CD4-positive, alpha-beta T cell treated with Interleukin-1 beta for 1 hour (primary cell): Measurements from ENCODE around the gene KRTAP10-7.
"Not testable (repeated sequence)": the region's sequence is repeated elsewhere in the genome, so short reads cannot be mapped to it uniquely, and the experiment has no call there.

Source experiments
- DNase-seq, 2 donors: peaks; one replicate each; pipeline ENCODE4 v3.0.0-alpha.2; 2020 to 2022

The KRTAP10-7 gene

DNA sequence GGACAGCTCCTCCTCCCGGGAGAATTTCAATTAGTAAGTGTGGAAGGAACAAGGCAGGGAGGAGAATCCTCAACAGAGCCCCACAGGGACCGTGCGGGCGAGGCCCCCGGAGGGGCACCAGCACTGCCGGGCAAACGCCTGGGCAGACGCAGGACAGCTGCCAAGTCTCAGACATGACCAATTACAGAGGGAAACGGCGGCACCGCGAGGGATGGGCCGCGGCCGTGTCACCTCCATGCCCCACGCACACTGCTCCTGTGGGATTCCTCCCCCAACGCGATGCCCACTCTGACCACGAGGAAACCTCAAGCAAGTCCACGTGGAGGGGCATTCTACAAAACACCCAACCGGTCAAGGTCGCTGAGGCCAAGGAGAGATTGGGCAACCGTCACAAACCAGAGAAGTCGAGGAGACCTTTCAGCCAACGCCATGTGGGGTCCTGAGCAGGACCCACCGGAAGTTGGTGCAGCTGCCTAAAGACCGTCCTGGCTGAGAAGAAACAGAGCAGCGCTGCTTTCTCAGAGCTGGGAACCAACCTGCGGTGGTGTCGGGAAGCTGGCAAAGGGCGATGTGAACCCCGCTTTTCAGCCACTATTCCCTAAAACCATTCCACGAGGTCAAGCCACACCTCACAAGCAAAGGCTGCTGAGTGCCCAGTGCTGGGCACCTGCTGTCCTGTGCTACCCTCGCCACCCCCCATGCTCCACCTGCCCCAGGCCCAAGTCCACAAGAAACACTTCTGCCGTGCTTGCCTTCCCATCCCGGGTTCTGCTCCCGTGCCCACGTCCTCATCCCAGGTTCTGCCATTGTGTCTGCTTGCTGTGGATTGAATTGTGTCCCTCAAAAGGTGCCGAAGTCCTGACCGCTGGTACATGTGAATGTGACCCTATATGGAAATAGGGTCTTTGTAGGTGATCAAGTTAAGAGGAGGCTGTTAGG is 28.3 kb upstream of the KRTAP10-7 start:
- DNase-seq = no peak

DNA sequence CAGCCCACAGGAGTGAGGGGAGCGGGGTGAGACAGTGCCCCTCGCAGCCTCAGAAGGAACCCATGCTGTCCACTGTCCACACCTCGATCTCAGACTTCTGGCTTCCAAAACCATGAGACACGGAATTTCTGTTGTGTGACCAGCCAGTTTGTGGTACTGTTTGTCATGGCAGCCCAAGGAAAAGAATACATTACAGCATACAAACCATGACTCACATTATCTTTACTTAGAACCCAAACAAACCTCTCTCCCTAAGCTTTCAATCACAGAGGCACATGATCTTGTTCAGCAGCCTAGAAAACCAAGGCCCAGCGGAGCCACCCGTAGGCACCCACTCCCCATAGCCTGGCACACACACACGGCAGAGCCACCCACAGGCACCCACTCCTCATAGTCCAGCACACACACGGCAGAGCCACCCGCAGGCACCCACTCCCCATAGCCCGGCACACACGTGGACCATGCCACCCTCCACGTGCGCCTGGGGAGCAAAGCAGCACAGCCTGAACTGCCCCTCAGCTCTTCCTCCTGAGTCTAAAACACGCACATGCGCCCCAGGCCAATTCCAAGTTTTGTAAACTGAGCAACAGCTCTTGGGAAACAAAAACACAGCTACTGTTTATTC is 27.3 kb upstream of the KRTAP10-7 start:
- DNase-seq = no peak

DNA sequence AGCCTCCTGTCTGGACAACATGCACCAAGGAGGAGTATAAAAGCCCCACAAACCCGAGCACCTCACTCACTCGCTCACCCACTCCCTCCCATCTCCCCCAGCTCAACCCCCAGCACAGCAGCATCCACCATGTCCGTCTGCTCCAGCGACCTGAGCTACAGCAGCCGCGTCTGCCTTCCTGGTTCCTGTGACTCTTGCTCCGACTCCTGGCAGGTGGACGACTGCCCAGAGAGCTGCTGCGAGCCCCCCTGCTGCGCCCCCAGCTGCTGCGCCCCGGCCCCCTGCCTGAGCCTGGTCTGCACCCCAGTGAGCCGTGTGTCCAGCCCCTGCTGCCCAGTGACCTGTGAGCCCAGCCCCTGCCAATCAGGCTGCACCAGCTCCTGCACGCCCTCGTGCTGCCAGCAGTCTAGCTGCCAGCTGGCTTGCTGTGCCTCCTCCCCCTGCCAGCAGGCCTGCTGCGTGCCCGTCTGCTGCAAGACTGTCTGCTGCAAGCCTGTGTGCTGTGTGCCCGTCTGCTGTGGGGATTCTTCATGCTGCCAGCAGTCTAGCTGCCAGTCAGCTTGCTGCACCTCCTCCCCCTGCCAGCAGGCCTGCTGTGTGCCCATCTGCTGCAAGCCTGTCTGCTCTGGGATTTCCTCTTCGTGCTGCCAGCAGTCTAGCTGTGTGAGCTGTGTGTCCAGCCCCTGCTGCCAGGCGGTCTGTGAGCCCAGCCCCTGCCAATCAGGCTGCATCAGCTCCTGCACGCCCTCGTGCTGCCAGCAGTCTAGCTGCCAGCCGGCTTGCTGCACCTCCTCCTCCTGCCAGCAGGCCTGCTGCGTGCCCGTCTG is 26.6 kb upstream of the KRTAP10-7 start, which contains the start of gene KRTAP10-4:
Gene KRTAP10-4, plus strand, starts transcription at position 100 of the 827 bp plus-strand sequence. Its CDS starts 30 bp downstream, at position 130.
- not testable (repeated sequence) for DNase-seq

DNA sequence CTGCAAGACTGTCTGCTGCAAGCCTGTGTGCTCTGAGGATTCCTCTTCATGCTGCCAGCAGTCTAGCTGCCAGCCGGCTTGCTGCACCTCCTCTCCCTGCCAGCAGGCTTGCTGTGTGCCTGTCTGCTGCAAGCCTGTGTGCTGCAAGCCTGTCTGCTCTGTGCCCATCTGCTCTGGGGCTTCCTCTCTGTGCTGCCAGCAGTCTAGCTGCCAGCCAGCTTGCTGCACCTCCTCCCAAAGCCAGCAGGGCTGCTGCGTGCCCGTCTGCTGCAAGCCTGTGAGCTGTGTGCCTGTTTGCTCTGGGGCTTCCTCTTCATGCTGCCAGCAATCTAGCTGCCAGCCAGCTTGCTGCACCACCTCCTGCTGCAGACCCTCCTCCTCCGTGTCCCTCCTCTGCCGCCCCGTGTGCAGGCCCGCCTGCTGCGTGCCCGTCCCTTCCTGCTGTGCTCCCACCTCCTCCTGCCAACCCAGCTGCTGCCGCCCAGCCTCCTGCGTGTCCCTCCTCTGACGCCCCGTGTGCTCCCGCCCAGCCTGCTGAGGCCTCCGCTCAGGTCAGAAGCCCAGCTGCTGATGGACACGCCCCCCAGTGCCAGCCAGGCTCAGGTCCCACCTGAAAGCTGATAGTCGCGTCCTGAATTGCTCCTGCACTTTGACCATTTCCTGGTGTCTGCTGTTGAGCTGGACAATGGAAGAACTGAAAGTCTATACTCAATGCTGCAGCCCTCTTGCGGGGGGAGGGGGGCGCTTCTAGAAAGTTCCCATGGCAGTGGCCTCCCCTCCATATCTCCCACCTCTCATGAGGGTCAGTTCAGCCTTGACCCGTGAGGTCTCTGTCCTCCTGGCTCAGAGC is 25.7 kb upstream of the KRTAP10-7 start:
- no peak for DNase-seq

DNA sequence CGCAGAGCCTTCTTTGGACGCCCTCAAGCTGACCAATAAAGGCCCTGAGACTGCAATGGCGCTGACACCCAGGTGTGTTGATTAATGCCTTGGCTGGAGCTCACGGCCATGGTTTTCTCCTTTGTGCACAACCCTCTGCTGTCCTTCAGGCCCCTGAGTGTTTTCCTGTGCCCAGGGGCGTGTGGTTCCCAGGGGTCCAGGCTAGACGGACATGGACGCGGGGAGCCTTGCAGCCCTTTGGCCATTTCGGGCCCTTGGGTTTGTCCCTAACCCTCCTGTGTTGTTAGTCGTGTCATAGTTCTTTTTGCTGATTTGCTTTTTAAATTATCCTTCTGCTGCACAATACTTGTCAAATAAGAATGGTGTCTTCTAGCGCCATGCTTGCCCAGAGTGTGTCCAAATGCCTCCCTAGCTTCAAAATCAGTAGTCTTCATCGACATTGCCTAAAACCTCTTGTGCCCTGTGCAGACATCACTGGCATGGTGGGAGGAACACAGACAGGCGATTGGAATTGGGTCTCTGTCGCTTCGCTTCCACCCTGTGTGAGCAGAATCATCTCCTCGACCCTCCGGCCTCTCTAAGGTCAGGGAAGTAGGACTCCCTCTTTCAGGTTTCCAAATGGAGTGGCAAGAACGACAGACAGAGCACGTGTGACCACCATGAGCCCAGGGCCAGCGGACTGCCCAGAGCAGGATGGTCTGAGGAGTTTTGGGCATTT is 24.9 kb upstream of the KRTAP10-7 start:
- no peak for DNase-seq

DNA sequence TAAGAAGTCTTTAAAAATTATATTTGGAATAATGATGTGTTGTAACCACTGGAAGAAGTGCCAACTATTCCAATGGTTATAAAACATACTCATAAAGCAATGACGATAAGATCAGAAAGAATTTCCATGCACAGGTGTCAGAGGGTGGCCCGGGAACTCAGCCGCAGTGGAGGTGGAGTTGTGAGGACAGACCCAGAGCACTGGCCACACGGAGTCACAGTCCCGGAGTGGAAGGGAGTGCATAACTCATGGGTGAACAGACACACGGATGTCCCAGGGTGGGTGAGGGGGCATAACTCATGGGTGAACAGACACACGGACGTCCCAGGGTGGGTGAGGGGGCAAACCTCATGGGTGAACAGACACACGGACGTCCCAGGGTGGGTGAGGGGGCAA is 24.4 kb upstream of the KRTAP10-7 start:
- no peak for DNase-seq

GRCh38 chr21:44578371-44579055 is 21.9 kb upstream of the KRTAP10-7 start:
- DNase-seq = no peak

GRCh38 chr21:44579056-44579832 is 21.2 kb upstream of the KRTAP10-7 start:
- DNase-seq = no peak

DNA sequence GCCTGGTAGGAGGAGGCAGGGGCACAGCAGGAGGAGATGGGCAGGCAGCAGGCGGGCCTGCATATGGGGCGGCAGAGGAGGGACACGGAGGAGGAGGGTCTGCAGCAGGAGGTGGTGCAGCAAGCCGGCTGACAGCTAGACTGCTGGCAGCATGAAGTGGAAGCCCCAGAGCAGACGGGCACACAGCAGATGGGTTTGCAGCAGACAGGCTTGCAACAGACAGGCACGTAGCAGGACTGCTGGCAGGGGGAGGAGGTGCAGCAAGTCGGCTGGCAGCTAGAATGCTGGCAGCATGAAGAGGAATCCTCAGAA is 20.6 kb upstream of the KRTAP10-7 start:
- no peak for DNase-seq

DNA sequence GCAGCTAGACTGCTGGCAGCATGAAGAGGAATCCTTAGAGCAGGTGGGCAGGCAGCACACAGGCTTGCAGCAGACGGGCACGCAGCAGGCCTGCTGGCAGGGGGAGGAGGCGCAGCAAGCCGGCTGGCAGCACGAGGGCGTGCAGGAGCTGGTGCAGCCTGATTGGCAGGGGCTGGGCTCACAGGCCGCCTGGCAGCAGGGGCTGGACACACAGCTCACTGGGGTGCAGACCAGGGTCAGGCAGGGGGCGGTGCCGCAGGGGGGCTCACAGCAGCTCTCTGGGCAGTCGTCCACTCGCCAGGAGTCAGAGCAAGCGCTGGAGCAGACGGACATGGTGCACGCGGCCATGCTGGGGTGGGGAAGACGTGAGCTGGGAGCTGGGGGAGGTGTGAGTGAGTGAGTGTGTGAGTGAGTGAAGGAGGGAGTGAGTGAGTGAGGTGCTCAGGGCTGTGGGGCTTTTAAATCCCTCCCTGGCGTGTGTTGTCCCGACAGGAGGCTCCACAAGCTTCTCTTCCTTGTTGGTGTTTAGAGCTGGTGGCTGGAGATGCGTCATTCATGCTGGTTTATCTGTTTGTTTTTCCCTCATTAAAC is 20.1 kb upstream of the KRTAP10-7 start, which contains the start of gene KRTAP10-5:
Gene KRTAP10-5, minus strand, starts transcription at position 374 of the 591 bp plus-strand sequence. Its CDS starts 26 bp downstream, at position 348.
- DNase-seq = not testable (repeated sequence)

GRCh38 chr21:44581158-44581557 is 19.2 kb upstream of the KRTAP10-7 start:
- DNase-seq = no peak

DNA sequence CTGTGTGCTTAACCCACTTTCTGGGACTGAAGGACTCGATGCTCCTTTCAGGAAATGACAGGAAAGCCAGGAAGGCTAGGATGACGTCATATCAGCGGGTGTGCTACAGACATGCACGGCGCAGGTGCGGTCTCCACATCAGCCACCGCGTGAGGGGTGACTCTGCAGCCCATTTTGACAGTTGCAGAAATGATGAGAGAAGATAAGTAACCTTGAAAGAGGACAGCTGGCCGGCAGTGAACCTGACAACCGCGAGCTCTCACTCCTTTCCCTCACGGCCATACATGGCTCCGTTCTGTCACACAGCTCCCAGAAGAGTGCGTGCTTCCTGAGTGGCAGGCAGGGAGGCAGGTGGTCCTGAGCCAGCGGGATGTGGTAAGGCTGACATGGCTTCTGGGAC is 18.3 kb upstream of the KRTAP10-7 start:
- DNase-seq = no peak

DNA sequence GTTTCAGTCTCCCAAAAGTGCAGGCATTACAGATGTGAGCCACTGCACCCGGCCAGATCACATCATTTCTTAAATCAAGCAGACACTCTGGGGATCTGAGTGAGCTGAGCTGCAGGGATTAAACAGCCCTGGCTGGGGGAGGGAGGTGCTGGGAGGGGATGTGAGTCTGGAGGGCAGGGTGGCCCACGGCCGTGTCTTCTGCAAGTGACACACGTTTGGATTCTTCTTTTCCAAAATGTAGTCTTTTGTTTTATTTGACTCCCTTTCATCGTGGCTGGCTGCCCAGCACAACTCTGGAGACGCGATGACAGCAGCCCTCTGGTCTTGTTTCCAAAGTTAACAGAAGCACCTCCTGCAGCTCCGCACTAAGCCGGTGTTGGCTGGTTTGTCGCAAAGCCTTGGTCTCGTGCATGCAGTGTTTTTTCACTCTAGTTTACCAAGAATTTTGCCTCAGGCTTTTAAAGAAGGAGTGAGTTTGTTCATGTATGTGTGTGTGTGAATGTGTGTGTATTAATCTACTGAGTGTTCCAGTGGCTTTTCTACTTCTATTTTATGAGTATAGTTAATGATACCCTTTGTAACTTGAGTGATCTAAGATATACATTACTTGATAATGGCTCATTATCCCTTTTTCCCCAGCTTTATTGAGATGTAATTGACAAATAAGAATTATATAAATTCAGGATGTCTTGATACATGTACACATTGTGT is 17.2 kb upstream of the KRTAP10-7 start:
- no peak for DNase-seq

DNA sequence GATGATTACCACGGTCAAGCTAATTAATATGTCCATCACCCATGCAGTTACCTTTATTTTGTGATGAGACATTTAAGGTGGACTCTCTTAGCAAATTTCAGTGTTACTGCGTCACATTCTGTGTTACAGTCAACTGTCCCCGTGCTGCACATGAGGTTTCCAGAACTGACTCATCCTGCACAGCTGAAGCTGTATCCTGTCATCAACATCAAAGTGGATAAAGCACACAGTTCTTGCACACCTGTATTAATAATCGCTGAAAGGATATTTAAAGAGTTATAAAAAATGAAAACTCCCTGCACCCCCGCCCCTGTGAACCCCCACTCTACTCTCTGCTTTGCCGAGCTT is 16.6 kb upstream of the KRTAP10-7 start:
- peak in 1 of 2 donors; percentile 26 for DNase-seq

- DNase-seq = no peak
These were observed 14.5 kb upstream of the KRTAP10-7 start for GRCh38 chr21:44585892-44586291.

GRCh38 chr21:44589094-44589493 is 11.3 kb upstream of the KRTAP10-7 start:
- no peak for DNase-seq

DNA sequence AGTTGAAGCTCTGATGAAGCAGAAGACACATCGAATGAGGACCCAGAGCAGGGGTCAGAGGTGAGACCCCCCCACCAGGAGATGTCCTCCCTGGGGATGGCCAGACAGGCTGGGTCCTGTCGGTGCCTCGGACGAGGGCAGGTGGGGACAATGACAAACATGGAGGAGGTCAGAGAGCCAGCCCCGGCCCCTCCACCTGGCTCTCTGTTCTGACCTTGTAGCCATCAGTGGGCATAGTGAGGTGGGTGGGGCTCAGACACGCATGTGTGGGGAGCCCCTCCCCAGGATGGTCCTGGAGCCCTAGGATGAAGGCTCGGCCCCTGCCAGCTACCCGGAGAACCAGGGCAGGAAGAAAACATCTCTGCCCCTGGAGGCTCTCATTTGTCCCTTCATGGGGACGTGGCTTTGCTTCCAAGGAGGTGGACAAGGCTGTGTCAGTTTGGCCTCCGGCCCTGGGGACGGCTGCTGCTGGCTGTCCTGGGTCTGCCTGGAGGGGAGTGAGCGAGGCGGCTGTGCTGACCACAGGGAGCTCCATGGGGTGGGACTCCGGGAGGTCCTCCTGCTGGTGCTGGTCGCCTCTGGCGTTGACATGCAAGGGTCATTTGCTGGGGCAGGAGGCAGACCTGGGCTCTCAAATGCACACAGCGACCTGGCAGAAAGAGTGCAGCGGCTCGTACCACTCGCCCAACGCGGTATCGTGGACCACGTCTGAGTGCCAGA is 10.7 kb upstream of the KRTAP10-7 start:
- no peak for DNase-seq

DNA sequence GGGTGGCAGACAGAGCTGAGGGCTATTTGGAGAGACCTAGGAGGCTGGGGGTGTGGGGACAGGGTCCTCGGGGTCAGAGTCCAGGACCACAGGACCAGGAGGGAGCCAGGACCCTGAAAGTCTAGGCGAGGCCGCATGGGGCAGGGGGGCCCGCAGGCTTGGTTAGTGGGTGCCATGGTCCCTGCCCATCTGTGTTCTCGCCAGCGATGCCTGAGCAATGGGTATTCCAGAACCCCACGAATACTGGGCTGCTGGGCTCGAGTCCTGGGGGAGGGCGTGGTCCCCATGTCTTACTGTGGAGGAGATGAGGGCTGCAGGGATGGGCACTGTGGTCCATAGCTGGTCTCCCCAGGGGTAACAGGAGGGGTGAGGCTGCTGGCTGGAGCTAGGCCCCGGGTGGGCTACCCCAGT is 10.1 kb upstream of the KRTAP10-7 start:
- DNase-seq = no peak
